GM06990 (cell line): ENCODE results near the gene PTAFR.

ENCODE experiments used
- DNase-seq: peaks from one replicate; pipeline ENCODE4 v3.0.0-alpha.2; 2011; ENCODE audit not compliant: insufficient read length; ENCODE audit errors: extremely low read depth
- H3K27me3 ChIP-seq: replicated peaks from 2 replicates; pipeline ENCODE4 v1.6.0; 2011; ENCODE audit warnings: low read length; ENCODE audit not compliant: control insufficient read depth, insufficient read depth
- H3K36me3 ChIP-seq: 2 replicates; pipeline ENCODE4 v1.5.1; 2011; ENCODE audit warnings: low read length; ENCODE audit not compliant: control insufficient read depth, insufficient read depth
- H3K4me3 ChIP-seq: replicated peaks from 2 replicates; pipeline ENCODE4 v1.5.1; 2011; ENCODE audit warnings: low read depth, mild to moderate bottlenecking, control low read depth, low read length
- TF ChIP-seq, protein P1 (sequence below): IDR thresholded peaks from 2 replicates; pipeline ENCODE4 v1.5.1; 2011; ENCODE audit warnings: low read length, control low read depth, mild to moderate bottlenecking, inconsistent platforms; ENCODE audit not compliant: insufficient read depth, poor library complexity, severe bottlenecking

The PTAFR gene

GRCh38 chr1:28194326-28195035 is 18.0 kb upstream of the PTAFR start:
- peaks cover 13% of the 10 kb centered on the region for H3K36me3 ChIP-seq
- no peaks in the 10 kb centered on the region for H3K27me3 ChIP-seq
- TF ChIP-seq, protein P1, sequence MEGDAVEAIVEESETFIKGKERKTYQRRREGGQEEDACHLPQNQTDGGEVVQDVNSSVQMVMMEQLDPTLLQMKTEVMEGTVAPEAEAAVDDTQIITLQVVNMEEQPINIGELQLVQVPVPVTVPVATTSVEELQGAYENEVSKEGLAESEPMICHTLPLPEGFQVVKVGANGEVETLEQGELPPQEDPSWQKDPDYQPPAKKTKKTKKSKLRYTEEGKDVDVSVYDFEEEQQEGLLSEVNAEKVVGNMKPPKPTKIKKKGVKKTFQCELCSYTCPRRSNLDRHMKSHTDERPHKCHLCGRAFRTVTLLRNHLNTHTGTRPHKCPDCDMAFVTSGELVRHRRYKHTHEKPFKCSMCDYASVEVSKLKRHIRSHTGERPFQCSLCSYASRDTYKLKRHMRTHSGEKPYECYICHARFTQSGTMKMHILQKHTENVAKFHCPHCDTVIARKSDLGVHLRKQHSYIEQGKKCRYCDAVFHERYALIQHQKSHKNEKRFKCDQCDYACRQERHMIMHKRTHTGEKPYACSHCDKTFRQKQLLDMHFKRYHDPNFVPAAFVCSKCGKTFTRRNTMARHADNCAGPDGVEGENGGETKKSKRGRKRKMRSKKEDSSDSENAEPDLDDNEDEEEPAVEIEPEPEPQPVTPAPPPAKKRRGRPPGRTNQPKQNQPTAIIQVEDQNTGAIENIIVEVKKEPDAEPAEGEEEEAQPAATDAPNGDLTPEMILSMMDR, result no peak
- H3K4me3 ChIP-seq, result no peak overlapping the region
- DNase-seq, result no peak

GRCh38 chr1:28193701-28194161 is 17.2 kb upstream of the PTAFR start:
- Histone ChIP-seq H3K36me3 (peaks cover 10% of the 10 kb centered on the region), H3K4me3 (no peak overlapping the region), H3K27me3 (no peaks in the 10 kb centered on the region)
- TF ChIP-seq, protein P1, result no peak
- DNase-seq, result no peak

DNA sequence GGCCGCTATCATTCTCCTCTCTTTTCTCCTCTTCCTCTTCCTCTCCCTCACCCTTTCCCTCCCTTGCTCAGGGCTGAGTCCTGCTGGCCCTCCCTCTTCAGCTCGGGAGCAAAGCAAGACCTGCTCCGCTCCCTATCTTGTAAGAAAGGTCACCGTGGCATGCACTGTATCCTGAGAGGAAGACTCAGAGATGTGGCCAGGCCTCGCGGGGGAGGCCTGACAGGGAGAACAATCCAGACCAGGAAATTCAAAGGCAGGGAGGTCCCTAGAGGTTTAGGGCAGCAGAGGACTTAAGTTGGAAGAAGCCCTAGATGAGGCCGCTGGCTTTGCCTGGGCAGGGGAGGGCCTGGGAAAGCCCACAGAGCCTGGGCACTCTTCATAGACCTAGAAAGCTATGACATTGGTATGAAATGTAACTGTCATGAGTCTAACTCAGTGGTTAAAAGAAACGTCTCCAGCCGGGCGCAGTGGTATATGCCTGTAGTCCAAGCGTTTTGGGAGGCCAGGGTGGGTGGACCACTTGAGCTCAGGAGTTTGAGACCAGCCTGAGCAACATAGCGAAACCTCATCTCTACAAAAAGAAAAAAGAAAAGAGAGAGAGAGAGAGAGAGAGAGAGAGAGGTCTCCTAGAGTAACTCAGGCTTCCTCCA is 14.6 kb upstream of the PTAFR start:
- DNase-seq, result no peak
- H3K27me3 ChIP-seq, result no peaks in the 10 kb centered on the region
- no peaks in the 10 kb centered on the region; the same call in none of the 2 replicates for H3K36me3 ChIP-seq
- TF ChIP-seq, protein P1, result no peak
- H3K4me3 ChIP-seq, result no peak overlapping the region

GRCh38 chr1:28190337-28190979 is 14.0 kb upstream of the PTAFR start:
- no peaks in the 10 kb centered on the region for H3K27me3 ChIP-seq
- TF ChIP-seq, protein P1, result no peak
- H3K4me3 ChIP-seq, result no peak overlapping the region
- no peak for DNase-seq
- H3K36me3 ChIP-seq, result no peaks in the 10 kb centered on the region; the same call in none of the 2 replicates

DNA sequence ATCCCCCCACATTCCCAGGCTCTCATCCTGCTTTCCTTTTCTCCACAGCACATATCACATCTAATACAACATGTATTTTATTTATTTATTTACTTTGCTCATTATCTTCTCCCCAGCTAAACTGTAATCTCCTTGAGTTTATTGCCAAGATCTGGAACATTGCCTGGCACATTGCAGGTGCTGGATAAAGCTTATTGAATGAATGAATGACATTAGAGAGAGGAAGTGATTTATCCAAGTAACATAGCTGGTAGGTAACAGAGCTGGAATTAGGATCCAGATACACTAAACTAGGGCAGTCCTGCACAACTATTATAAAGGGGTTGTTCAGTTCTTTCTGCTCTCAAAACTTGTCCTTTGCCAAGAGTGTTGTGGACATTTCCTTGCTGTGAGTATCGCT is 8.6 kb upstream of the PTAFR start:
- no peak for DNase-seq
- Histone ChIP-seq H3K36me3 (no peaks in the 10 kb centered on the region), H3K4me3 (no peak overlapping the region), H3K27me3 (no peaks in the 10 kb centered on the region)
- TF ChIP-seq, protein P1, result no peak
